Stimulated activated CD8-positive, alpha-beta memory T cell treated with anti-CD3 and anti-CD28 coated beads, Interleukin-4, amount 100 ng/mL, for 24 hours (primary cell): Measurements from ENCODE around the gene OR11G2.
"Not testable (repeated sequence)": the region's sequence is repeated elsewhere in the genome, so short reads cannot be mapped to it uniquely, and the experiment has no call there.

Experiments
- DNase-seq: peaks from one replicate; pipeline ENCODE4 v3.0.0-alpha.2; 2020; ENCODE audit warnings: low read depth

OR11G2 gene

GRCh38 chr14:20228681-20229080, 38.0 kb downstream of the OR11G2 start, which contains the start of gene OR11H7:
Gene OR11H7 (plus strand): TSS chr14:20228981.
- no peak for DNase-seq

- DNase-seq, result not testable (repeated sequence)
These were observed 44.7 kb downstream of the OR11G2 start for GRCh38 chr14:20235415-20235814.

GRCh38 chr14:20247646-20248246, 57.0 kb downstream of the OR11G2 start:
- no peak for DNase-seq
